Measurements from ENCODE around the gene SCYL3. TPM values are rescaled to one million over a fixed set of nuclear protein-coding genes. Genes with fewer than 3 reads are reported as not detected.

SCYL3 gene
- total and polyA plus RNA-seq, 2 experiments from 2014 or later: 2.2 to 6.8 TPM

- H3K36me3 ChIP-seq (ENCODE audit: insufficient read depth): no peaks in the 10 kb centered on the region
- no peak for DNase-seq (ENCODE audit: low spot score)
- no peaks in the 10 kb centered on the region for H3K27me3 ChIP-seq (ENCODE audit: insufficient read depth)
- TF ChIP-seq, protein P1, sequence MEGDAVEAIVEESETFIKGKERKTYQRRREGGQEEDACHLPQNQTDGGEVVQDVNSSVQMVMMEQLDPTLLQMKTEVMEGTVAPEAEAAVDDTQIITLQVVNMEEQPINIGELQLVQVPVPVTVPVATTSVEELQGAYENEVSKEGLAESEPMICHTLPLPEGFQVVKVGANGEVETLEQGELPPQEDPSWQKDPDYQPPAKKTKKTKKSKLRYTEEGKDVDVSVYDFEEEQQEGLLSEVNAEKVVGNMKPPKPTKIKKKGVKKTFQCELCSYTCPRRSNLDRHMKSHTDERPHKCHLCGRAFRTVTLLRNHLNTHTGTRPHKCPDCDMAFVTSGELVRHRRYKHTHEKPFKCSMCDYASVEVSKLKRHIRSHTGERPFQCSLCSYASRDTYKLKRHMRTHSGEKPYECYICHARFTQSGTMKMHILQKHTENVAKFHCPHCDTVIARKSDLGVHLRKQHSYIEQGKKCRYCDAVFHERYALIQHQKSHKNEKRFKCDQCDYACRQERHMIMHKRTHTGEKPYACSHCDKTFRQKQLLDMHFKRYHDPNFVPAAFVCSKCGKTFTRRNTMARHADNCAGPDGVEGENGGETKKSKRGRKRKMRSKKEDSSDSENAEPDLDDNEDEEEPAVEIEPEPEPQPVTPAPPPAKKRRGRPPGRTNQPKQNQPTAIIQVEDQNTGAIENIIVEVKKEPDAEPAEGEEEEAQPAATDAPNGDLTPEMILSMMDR (conservative IDR thresholded peaks at IDR 0.05; ENCODE audit: low read depth in 2 of 2): no peak
- TF ChIP-seq CREB1 (CRISPR knock-in tag; IDR thresholded peaks at IDR 0.05; ENCODE audit: low read depth) (no peak), EZH2 (IDR thresholded peaks at IDR 0.05; ENCODE audit: low read depth, unreplicated experiment) (no peak), ZNF114 (CRISPR knock-in tag; IDR thresholded peaks at IDR 0.05) (no peak), EZH2phosphoT487 (IDR thresholded peaks at IDR 0.05; ENCODE audit: unreplicated experiment) (no peak), JUNB (IDR thresholded peaks at IDR 0.05; ENCODE audit: unreplicated experiment) (no peak), ZNF331 (CRISPR knock-in tag; IDR thresholded peaks at IDR 0.05; ENCODE audit: low read depth) (no peak), STAT1 (IDR thresholded peaks at IDR 0.05; ENCODE audit: unreplicated experiment) (no peak), NANOG (IDR thresholded peaks at IDR 0.05; ENCODE audit: borderline replicate concordance) (no peak), ZNF462 (CRISPR knock-in tag; IDR thresholded peaks at IDR 0.05) (no peak), POLR2AphosphoS5 (IDR thresholded peaks at IDR 0.05; ENCODE audit: low read depth) (no peak)
- TF ChIP-seq, protein P2, sequence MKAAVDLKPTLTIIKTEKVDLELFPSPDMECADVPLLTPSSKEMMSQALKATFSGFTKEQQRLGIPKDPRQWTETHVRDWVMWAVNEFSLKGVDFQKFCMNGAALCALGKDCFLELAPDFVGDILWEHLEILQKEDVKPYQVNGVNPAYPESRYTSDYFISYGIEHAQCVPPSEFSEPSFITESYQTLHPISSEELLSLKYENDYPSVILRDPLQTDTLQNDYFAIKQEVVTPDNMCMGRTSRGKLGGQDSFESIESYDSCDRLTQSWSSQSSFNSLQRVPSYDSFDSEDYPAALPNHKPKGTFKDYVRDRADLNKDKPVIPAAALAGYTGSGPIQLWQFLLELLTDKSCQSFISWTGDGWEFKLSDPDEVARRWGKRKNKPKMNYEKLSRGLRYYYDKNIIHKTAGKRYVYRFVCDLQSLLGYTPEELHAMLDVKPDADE (IDR thresholded peaks at IDR 0.05): no peak
- TF ChIP-seq, protein P3, sequence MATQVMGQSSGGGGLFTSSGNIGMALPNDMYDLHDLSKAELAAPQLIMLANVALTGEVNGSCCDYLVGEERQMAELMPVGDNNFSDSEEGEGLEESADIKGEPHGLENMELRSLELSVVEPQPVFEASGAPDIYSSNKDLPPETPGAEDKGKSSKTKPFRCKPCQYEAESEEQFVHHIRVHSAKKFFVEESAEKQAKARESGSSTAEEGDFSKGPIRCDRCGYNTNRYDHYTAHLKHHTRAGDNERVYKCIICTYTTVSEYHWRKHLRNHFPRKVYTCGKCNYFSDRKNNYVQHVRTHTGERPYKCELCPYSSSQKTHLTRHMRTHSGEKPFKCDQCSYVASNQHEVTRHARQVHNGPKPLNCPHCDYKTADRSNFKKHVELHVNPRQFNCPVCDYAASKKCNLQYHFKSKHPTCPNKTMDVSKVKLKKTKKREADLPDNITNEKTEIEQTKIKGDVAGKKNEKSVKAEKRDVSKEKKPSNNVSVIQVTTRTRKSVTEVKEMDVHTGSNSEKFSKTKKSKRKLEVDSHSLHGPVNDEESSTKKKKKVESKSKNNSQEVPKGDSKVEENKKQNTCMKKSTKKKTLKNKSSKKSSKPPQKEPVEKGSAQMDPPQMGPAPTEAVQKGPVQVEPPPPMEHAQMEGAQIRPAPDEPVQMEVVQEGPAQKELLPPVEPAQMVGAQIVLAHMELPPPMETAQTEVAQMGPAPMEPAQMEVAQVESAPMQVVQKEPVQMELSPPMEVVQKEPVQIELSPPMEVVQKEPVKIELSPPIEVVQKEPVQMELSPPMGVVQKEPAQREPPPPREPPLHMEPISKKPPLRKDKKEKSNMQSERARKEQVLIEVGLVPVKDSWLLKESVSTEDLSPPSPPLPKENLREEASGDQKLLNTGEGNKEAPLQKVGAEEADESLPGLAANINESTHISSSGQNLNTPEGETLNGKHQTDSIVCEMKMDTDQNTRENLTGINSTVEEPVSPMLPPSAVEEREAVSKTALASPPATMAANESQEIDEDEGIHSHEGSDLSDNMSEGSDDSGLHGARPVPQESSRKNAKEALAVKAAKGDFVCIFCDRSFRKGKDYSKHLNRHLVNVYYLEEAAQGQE (IDR thresholded peaks at IDR 0.05; ENCODE audit: unreplicated experiment): no peak
- ATAC-seq: peak; percentile 12
- peak overlapping the region; percentile 35; the same call in 1 of the 2 replicates for H3K27ac ChIP-seq (ENCODE audit: low read depth)
- peaks cover 2% of the 10 kb centered on the region; the same call in 1 of the 3 replicates for H3K36me3 Mint-ChIP-seq (ENCODE audit: low read depth)
- peaks cover 18% of the 10 kb centered on the region for H3K4me1 ChIP-seq (ENCODE audit: insufficient read depth)
- H3K27me3 Mint-ChIP-seq (ENCODE audit: insufficient read depth, low read depth, poor library complexity): peaks cover 18% of the 10 kb centered on the region
- peaks cover 38% of the 10 kb centered on the region for H3K79me2 ChIP-seq (replicated peaks; ENCODE audit: insufficient read depth)
- H3K4me3 ChIP-seq: peak overlapping the region; percentile 85
- peak overlapping the region; percentile 72; the same call in 1 of the 2 replicates for H2AFZ ChIP-seq
- H3K4me1 Mint-ChIP-seq: peaks cover 48% of the 10 kb centered on the region
- peak overlapping the region; percentile 92 for H3K4me2 ChIP-seq
- H3K9me2 ChIP-seq (ENCODE audit: insufficient read depth): no peaks in the 10 kb centered on the region
- no peaks in the 10 kb centered on the region for H3K9me3 Mint-ChIP-seq
- H4K20me1 ChIP-seq (replicated peaks; ENCODE audit: insufficient read depth): 0 out of 2 replicates have a peak, but pooled peaks cover 3% of the 10 kb centered on the region
- H3K4me3 Mint-ChIP-seq: peak overlapping the region; percentile 85
- H3F3A ChIP-seq (replicated peaks; ENCODE audit: low read depth): no peaks in the 10 kb centered on the region
- no peak overlapping the region for H3K27ac Mint-ChIP-seq
These were observed 610 bp downstream of the SCYL3 start for GRCh38 chr1:169892927-169893644.
